GM21423 (cell line): ENCODE measurements around the gene DST.
A peak's percentile ranks its signal among the peaks of the same experiment; 100 is the strongest.

Experiments
- ATAC-seq: cut with Tn5 transposase; IDR thresholded peaks from one replicate; pipeline ENCODE4 v1.9.1; 2021; ENCODE audit warnings: mild to moderate bottlenecking, moderate library complexity; ENCODE audit not compliant: unreplicated experiment

The DST gene

DNA sequence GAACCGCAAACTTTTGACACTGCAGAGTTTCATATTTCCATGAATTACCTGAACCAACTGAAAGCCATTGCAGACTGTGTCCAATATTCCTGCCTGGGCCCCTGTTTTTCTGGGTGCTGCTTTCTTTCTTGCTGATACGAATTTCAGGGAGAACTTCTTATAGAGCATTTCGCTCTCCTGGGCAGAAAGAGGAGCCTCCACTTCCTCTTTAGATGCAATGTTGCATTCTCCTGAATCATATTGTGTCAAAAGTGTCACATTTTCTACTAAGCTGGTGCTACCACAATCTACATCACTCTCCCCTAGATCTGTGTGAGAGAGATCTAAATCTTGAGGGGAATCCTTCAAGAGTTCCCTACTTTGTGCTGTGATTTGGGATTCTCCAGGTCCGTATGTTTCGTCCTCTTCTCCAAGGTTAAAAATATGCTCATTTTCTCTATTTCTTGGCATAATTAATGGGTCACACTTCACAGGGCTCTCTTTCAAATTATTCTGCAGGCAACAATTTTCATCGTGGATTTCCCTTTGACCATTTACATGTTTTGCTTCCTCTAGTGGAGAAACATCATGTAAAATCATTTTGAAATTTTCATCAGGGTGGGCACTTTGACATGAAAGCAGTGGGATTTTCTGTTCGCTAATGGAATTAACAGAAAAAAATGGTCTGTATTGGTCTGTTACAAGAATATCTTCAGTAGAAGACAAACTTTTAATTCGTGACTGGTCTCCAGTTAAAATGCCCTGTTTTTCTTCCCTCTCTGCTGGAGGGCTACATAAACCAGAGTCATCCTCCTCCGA, 102.3 kb downstream of the DST start:
- no peak for ATAC-seq

DNA sequence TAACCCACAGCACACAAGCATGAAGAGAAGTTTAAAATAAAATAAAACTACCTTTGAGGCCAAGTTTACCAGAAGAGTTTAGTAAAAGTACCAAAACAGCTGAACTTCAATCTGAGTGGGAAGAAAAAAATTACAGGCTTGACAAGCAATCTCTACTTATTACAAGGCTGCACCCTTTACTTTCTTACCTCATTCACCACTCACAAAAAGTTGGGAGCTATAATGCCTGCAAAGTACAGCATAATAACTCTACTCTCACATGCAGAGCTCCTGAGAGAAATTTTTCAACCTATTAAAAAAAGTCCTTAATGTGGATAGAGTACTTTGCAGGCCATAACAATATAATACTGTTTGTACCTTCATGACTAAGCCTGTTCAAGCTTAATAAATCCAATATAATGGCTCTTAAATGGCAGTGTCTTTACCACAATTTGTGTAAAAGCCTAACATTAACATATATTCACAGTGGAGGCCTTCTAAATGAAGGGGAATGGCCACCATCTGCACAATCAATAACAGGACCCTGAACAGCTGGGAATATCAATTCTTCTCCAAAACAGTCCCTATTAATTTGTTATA, 103.1 kb downstream of the DST start:
- ATAC-seq: no peak

DNA sequence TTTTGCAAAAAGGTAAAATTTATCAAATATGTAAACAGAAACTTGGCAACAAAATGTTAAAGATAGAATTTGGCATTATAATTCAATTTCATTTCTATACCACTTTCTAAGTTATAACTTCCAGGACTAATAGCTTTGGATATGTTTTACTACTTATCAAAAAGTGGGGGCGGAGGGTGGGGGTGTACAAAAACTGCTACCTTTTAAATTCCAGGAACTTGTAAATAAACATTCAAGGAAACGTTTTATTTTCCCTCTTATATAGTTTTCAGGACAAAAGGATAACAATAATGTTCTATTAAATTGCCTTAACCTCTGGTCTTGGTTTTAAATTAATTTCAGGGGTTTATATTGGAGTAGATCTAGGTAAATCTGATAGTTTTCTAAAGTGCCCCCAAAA, 103.8 kb downstream of the DST start:
- no peak for ATAC-seq

DNA sequence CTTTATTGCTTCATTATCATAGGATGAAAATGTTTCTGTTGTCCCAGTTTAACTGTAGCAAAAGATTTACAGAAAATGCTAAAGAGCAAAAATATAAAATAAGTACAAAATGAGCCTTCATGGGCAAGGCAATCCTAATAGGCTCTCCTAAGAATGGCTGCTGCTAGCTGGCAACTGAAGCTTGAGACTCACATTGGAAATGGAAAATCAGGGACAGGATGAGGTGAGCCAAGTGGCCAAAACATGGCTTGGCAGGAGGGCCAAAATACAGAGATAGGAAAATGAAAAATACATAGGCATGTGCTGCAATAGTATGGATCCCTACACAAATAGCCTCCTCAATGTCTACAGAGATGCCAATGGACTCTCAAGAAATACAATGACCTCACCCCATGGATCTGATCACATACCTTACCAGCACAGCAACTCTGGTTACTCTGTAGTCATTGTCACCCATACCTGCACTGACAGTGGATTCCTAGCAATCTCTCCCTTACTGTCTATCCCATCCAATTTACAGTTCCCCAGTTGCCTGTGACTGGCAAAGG, 105.4 kb downstream of the DST start:
- ATAC-seq: no peak

DNA sequence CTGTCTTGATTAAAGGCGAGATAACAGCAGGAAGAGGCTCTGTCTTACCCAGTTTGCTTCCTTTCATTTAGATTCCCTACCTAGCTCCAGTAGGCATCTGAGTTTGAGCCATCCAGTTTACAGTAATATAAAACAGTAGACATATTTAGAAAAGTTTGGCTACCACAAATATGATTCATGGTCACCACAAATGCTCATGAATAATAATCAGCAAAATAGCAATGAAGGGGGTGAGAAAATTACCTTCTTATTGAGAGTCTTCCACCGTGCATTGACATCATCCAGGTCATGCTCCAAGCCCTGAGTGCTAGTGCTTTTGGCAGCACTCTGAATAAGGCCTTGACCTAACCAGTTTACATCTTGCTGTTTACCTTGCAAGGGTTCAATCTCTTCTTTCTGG, 106.2 kb downstream of the DST start:
- no peak for ATAC-seq

DNA sequence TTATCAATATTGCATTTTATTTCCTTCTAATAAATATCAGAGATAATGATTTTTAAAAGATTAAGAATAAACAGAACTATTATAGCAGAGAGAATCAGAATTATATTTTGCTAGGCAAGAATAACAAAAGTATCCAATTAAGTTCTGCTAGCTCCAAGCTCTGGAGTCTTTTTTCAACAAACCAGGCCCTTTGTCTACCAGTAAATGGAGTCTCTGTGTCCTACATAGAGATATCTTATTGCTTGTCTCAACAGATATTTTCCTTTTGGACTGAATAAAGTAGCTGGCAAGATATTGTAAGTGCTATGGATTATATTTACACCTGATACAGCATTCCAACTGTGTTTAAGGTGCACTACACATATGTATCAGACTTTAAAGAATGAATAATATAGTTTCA, 107.1 kb downstream of the DST start:
- no peak for ATAC-seq

GRCh38 chr6:56534680-56535419, 107.8 kb downstream of the DST start:
- ATAC-seq: no peak

- peak; percentile 53 for ATAC-seq
Observed at GRCh38 chr6:56532766-56533551, 109.7 kb downstream of the DST start.

DNA sequence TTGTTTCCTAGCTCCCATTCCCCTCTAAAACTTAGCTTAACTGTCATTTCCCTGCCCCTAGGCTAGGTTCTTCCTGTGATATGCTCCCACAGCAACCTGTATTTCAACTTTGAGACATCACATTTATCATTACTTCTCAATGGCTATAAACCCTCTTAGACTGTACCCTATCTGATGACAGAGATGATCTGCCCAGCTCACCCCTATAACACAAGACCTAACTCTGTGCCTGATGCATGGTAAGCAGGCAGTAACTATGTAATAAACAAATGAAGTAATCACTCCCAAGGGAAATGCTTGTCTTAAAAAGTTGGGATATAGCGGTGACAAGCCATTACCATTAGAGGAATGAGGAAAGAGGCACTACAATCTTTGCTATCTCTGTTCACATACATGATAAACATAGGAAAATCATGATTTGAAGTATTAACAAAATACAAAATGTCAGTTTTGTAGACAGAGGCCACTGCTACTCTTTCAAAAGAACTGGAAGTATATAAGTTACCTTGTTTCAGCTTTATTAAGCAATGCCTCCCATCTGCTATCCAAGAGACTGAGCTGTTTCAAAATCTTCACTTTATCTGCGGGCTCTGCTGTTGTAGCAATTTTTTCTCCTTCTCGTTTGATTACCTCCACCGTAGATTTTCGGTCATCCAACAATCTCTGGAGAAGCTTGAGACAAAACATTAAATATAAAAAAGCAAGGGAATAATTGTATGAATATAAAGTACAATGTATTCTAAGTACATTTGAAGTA, 110.7 kb downstream of the DST start:
- ATAC-seq: no peak

DNA sequence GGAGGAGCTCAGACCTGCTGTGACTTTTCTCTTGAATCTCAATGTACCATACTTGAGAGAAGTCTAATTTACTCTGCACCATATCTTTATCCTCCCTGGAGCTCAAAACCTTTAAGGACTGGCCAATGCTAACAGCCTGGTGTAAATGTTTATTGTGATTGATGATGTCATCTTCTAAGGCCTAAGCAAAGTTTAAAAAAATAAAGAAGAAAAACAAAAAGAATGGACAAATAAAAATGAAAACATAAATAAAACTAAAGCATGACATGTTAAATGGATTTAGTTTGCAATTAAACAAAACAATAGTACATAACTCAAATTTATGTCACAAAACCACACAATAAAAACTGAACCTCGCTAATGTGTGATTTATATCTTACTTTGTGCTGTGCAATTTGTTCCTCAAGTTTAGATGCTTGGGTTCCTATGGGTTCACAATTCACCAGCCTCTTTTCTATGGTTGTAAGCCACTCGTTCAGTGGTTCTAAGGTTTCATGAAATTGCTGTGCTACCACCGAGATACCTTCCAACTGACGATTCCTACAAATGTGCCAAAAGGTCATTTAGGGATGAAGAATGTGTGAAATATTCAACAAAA, 113.0 kb downstream of the DST start:
- ATAC-seq: no peak

DNA sequence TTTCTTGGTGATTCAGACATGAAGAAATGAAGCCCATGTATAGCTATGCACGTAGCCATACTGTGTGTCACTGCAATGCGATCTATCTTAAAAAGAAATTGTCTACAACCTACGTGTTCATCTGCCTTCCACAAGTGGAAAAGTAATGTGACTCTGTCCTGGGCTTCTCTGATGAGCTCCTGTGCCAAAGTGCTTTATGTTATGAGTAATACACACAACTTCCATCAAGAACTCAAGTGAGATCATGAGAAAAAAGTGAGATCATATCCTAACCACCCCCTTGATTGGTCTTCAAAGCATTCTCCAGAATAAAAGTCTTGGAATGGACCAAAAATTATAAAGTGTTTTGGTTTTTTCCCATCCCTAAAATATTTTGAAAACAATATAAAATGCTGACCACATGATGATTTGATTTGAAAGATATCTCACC, 114.3 kb downstream of the DST start:
- ATAC-seq: no peak

DNA sequence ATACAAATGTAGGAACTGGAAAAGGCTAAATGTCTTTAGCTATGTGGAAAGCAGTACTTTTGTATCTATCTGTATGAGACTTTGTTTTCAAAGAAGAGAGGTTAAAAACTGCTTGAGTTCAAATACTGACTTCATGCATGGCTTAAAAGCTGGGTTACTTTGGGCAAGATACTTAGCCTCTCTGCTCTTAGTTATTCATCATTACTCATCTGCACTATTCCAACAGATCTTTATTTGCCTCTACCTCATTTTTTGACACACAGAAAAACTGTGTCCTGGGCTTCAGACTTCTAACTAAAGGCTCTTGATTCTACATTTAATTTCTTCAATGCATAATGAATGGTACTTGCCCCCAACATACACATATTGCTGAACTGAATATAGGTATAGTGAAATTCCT, 114.8 kb downstream of the DST start:
- no peak for ATAC-seq

DNA sequence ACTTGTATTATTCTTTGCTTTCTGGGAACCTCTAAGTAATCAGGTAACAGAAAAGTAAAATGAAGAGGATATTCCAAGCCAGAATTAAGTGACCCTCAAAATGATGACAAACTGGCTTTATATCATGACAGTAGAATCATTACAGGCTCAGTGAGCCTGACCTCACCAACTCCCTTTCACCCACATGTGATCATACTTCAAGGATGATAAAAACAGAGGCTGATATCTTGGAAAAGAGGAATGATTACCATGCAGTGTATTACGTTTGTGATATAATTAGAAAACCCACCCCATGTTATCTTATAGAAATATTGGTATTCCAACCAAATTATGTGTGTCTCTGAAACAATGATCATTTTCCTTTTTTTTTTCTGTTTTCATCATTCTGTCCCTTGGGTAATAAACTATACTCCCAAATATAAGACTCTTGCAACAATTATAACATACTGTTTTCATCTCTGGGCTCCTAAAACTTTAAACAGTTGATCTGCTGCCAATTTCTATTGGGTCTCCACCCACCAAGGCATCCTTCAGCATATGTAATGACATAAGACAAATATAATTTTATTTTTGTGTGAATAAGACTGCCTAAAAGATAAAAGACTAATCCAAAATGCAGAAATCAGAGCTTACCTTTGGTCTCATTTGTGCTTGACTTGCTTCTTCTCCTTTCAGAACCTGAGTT, 115.7 kb downstream of the DST start:
- ATAC-seq: no peak

GRCh38 chr6:56525974-56526789, 116.5 kb downstream of the DST start:
- ATAC-seq: no peak

GRCh38 chr6:56524891-56525703, 117.6 kb downstream of the DST start:
- no peak for ATAC-seq

- no peak for ATAC-seq
Observed at GRCh38 chr6:56522495-56523270, 120.0 kb downstream of the DST start.

DNA sequence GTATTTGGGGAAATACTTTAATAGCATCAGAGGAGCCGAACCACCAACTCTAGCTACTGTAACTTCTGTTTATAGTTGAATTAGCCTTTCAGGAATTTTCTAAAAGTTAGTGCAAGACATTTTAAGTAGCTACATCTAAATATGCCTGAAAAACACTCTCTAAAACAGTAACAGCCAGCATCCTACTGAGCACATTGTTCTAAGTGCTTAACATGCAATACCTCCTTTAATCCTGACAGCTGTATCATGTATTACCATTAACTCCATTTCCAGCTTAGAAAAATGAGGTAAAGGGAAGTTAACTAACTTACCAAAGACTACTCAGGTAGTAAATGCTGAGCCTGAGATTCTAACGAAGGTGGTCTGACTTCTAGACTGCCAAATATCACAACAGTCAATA, 120.7 kb downstream of the DST start:
- ATAC-seq: no peak
